ENCODE results near the gene TAS2R14. TPM values are rescaled to one million over a fixed set of nuclear protein-coding genes. Genes with fewer than 3 reads are reported as not detected.

TAS2R14 gene
- polyA plus RNA-seq, 1 donor from 2014 or later, result 14.9 TPM

DNA sequence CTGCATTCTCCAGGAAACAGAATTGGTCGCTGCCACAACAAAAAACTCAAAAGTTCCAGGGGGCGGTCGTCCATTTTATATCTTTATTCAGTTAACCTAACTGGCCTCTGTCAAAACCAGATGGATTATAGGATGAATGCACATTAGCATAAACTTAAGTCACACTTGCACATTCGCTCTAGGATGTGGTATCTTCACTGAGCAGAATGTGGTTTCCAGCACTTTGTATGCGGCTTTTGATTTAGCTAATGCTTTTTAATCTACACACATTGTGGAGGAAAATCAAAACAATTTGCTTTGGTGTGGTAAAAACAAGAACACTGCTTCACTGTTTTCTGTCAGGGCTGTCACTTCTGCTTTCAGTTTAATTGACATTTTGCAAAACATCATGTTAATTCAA, 43.2 kb upstream of the TAS2R14 start:
- no peak overlapping the region for H3K27ac ChIP-seq (ENCODE audit: low read length)
- no peaks in the 10 kb centered on the region for H4K20me1 ChIP-seq (ENCODE audit: insufficient read depth)
- TF ChIP-seq, protein P1, sequence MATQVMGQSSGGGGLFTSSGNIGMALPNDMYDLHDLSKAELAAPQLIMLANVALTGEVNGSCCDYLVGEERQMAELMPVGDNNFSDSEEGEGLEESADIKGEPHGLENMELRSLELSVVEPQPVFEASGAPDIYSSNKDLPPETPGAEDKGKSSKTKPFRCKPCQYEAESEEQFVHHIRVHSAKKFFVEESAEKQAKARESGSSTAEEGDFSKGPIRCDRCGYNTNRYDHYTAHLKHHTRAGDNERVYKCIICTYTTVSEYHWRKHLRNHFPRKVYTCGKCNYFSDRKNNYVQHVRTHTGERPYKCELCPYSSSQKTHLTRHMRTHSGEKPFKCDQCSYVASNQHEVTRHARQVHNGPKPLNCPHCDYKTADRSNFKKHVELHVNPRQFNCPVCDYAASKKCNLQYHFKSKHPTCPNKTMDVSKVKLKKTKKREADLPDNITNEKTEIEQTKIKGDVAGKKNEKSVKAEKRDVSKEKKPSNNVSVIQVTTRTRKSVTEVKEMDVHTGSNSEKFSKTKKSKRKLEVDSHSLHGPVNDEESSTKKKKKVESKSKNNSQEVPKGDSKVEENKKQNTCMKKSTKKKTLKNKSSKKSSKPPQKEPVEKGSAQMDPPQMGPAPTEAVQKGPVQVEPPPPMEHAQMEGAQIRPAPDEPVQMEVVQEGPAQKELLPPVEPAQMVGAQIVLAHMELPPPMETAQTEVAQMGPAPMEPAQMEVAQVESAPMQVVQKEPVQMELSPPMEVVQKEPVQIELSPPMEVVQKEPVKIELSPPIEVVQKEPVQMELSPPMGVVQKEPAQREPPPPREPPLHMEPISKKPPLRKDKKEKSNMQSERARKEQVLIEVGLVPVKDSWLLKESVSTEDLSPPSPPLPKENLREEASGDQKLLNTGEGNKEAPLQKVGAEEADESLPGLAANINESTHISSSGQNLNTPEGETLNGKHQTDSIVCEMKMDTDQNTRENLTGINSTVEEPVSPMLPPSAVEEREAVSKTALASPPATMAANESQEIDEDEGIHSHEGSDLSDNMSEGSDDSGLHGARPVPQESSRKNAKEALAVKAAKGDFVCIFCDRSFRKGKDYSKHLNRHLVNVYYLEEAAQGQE (IDR thresholded peaks at IDR 0.05; ENCODE audit: borderline replicate concordance), result no peak
- TF ChIP-seq, protein P2, sequence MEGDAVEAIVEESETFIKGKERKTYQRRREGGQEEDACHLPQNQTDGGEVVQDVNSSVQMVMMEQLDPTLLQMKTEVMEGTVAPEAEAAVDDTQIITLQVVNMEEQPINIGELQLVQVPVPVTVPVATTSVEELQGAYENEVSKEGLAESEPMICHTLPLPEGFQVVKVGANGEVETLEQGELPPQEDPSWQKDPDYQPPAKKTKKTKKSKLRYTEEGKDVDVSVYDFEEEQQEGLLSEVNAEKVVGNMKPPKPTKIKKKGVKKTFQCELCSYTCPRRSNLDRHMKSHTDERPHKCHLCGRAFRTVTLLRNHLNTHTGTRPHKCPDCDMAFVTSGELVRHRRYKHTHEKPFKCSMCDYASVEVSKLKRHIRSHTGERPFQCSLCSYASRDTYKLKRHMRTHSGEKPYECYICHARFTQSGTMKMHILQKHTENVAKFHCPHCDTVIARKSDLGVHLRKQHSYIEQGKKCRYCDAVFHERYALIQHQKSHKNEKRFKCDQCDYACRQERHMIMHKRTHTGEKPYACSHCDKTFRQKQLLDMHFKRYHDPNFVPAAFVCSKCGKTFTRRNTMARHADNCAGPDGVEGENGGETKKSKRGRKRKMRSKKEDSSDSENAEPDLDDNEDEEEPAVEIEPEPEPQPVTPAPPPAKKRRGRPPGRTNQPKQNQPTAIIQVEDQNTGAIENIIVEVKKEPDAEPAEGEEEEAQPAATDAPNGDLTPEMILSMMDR (IDR thresholded peaks at IDR 0.05; ENCODE audit: poor library complexity, severe bottlenecking), result no peak
- TF ChIP-seq RAD21 (conservative IDR thresholded peaks at IDR 0.05) (no peak), POLR2AphosphoS5 (IDR thresholded peaks at IDR 0.05) (no peak), SMC3 (conservative IDR thresholded peaks at IDR 0.05; ENCODE audit: poor library complexity) (no peak), TAF1 (IDR thresholded peaks at IDR 0.05; ENCODE audit: low read depth) (no peak), EP300 (conservative IDR thresholded peaks at IDR 0.05; ENCODE audit: poor library complexity, severe bottlenecking) (no peak), MXI1 (conservative IDR thresholded peaks at IDR 0.05; ENCODE audit: poor library complexity, severe bottlenecking) (no peak), EZH2 (IDR thresholded peaks at IDR 0.05; ENCODE audit: borderline replicate concordance, insufficient read depth, low read length, poor library complexity, severe bottlenecking) (no peak)
- H3K4me3 ChIP-seq (ENCODE audit: low read length), result no peak overlapping the region
- H3K36me3 ChIP-seq (ENCODE audit: insufficient read depth, low read length), result no peaks in the 10 kb centered on the region
- H3K4me2 ChIP-seq (ENCODE audit: low read length), result no peak overlapping the region
- H3K9me2 ChIP-seq (ENCODE audit: insufficient read depth, low read length), result no peaks in the 10 kb centered on the region
- no peaks in the 10 kb centered on the region for H3K27me3 ChIP-seq (ENCODE audit: insufficient read depth, low read depth, low read length)
- H3K9me3 ChIP-seq (ENCODE audit: low read length), result no peaks in the 10 kb centered on the region
- H2AFZ ChIP-seq (ENCODE audit: low read depth, low read length), result no peak overlapping the region
- peaks cover 8% of the 10 kb centered on the region for H3K79me2 ChIP-seq (replicated peaks; ENCODE audit: insufficient read depth, low read length)
- no peaks in the 10 kb centered on the region for H3F3A ChIP-seq (ENCODE audit: insufficient read depth, low read length, poor library complexity, severe bottlenecking)
- H3K9ac ChIP-seq (ENCODE audit: low read length), result no peak overlapping the region

DNA sequence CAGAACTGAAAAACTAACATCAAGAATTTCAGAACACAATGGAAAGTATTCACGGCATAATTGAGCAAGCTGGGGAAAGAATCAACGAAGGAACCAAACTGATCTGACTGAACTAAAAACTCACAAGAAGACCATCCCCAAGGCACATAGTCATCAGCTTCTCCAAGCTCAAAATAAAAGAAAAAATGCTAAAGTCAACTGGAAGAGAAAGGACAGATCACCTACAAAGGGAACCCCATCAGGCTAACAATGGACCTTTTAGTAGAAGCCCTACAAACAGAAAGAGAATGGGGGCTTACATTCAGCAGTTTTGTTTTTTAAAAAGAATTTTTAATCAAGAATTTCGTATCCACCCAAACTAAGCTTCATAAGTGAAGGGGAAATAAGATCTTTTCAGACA, 35.9 kb upstream of the TAS2R14 start:
- Histone ChIP-seq H3K4me3 (ENCODE audit: low read length) (no peak overlapping the region), H3K27me3 (ENCODE audit: insufficient read depth, low read depth, low read length) (no peaks in the 10 kb centered on the region), H3K36me3 (ENCODE audit: insufficient read depth, low read length) (no peaks in the 10 kb centered on the region), H4K20me1 (ENCODE audit: insufficient read depth) (no peaks in the 10 kb centered on the region), H3K9me3 (ENCODE audit: low read length) (no peaks in the 10 kb centered on the region), H3K4me2 (ENCODE audit: low read length) (no peak overlapping the region), H3K27ac (ENCODE audit: low read length) (no peak overlapping the region), H3K9ac (ENCODE audit: low read length) (no peak overlapping the region), H3K9me2 (ENCODE audit: insufficient read depth, low read length) (no peaks in the 10 kb centered on the region), H3F3A (ENCODE audit: insufficient read depth, low read length, poor library complexity, severe bottlenecking) (no peaks in the 10 kb centered on the region), H3K79me2 (replicated peaks; ENCODE audit: insufficient read depth, low read length) (peaks cover 8% of the 10 kb centered on the region), H2AFZ (ENCODE audit: low read depth, low read length) (no peak overlapping the region)
- no peak for TF ChIP-seq SMC3 (conservative IDR thresholded peaks at IDR 0.05; ENCODE audit: poor library complexity)
- TF ChIP-seq TAF1 (IDR thresholded peaks at IDR 0.05; ENCODE audit: low read depth), result no peak
- TF ChIP-seq, protein P1 (IDR thresholded peaks at IDR 0.05; ENCODE audit: borderline replicate concordance), result no peak
- TF ChIP-seq MXI1 (conservative IDR thresholded peaks at IDR 0.05; ENCODE audit: poor library complexity, severe bottlenecking), result no peak
- TF ChIP-seq, protein P2 (IDR thresholded peaks at IDR 0.05; ENCODE audit: poor library complexity, severe bottlenecking), result no peak
- no peak for TF ChIP-seq RAD21 (conservative IDR thresholded peaks at IDR 0.05)
- TF ChIP-seq POLR2AphosphoS5 (IDR thresholded peaks at IDR 0.05), result no peak
- TF ChIP-seq EZH2 (IDR thresholded peaks at IDR 0.05; ENCODE audit: borderline replicate concordance, insufficient read depth, low read length, poor library complexity, severe bottlenecking), result no peak
- no peak for TF ChIP-seq EP300 (conservative IDR thresholded peaks at IDR 0.05; ENCODE audit: poor library complexity, severe bottlenecking)

All from neural cell (in vitro differentiated cells).